Brain pericyte (primary cell): Measurements from ENCODE around the gene TXLNA.
A peak's percentile ranks its signal among the peaks of the same experiment; 100 is the strongest.

Experiments
- DNase-seq: peaks from one replicate; pipeline ENCODE4 v3.0.0-alpha.2; 2012; ENCODE audit warnings: low read depth, low spot score

The TXLNA gene

DNA sequence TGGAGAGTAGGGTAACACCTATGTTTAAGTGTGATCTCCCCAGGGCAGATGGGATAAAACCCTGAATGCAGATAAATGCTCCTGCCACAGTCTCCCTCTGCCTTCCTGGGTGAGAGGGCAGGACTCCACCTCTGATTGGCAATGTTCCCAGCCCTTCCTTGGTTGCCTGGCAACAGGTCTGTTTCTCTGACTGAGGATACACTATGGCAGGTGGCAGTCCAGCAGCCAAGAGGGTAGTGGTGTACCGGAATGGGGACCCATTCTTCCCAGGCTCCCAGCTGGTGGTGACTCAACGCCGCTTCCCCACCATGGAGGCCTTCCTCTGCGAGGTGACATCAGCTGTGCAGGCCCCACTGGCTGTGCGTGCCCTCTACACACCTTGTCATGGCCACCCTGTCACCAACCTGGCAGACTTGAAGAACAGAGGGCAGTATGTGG, 29.4 kb downstream of the TXLNA start, which contains the start of gene DCDC2B:
Gene DCDC2B (plus strand): TSS at position 199 of the 438 bp plus-strand sequence. CDS start 5 bp downstream, at position 204.
- no peak for DNase-seq

DNA sequence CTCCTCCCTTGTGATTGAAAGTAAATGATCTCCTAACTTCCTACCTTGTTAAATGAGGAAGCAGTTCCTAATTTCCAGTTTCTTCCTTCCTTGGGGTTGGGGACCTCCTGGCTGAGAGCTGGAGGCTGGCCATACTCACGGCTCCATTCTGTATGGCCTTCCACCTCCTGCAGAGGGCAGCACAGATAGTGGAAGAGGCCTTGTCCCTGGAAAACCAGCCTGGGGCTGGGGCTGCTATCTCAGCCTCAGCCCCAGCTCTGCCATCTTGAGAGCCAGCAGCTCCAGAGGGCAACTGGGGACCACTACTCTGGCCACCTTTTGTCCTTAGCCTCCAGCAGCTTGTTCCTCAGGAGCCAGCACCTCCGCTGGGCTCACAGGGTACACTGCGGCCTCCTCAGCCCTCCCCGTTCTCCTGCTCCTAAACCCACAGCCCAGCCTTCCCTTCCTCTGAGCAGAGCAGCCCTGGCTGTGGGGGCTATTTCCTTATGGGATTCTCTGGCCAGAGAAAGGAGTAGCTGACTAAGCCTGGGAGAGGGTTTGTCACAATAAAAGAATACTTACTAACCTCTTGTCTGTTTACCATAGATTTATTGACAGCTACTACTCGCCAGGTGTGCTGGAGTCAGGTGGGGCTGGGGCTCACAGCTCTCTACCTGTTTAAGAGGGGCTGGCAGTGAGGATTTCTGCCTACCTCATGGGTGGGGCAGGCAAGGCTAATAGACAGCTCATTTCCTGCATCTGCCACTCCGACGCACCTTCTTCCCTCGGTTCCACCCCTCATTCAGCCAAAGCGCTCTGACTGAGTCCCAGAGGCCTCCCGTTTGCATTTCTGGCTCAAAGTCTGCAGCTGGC, 36.4 kb downstream of the TXLNA start:
- no peak for DNase-seq

DNA sequence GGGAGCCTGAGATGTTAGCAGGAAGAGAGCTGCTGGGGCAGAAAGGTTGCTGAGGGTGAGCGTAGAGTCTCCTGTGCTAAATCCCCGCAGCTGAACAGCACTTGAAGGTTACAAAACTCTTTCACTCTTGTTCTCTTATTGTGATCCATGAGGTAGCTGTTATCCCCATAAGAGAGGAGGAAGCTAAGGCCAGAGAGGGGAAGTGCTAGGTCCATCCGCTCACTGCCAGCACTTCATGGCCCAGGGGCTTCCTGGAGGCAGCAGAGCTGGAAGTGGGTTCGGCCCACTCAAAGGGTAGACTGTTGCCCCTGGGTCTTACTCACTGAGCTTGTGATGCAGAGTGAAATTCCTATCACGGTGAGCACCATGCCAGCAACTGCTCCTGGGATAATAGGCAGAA, 37.1 kb downstream of the TXLNA start:
- no peak for DNase-seq

GRCh38 chr1:32219022-32219421, 39.5 kb downstream of the TXLNA start:
- no peak for DNase-seq

DNA sequence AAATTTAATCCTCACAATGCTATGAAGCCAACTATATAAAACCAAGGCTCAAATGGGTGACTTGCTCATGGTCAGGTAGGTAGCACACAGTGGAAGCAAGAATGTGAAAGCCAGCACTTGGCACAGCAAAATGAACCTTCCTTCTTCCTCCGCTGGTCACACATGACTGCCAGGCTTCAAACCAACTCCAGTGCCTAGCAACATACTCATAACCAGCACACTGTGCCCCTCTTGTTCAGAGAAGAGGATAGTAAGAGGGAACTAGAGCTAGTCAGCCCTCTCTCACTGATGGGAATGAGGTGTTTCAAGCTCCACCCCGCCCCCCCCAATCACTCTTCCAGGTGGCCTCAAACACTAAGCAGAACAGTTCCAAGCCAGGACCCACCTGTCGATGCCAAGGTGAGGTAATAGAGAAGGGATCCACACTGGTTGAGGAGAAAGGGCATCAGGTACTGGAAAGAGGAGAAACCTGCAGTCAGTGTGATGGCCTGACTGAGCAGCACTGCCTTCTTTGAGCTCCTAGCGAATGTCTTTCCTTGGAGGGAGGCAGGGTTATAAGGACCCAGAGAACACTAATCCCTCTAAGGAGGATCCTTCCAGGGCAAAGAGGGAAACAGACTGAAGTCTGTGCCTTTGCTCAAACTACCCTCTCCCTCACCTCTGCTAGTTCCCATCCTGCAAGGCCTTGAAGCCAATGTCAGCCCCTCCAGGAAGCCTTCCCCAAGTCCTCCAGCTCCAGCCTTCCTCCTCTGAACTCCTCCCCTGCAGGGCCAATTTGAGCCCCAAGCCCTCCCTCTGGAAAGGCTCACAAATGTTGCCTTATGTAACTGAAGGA, 41.5 kb downstream of the TXLNA start:
- DNase-seq = no peak

DNA sequence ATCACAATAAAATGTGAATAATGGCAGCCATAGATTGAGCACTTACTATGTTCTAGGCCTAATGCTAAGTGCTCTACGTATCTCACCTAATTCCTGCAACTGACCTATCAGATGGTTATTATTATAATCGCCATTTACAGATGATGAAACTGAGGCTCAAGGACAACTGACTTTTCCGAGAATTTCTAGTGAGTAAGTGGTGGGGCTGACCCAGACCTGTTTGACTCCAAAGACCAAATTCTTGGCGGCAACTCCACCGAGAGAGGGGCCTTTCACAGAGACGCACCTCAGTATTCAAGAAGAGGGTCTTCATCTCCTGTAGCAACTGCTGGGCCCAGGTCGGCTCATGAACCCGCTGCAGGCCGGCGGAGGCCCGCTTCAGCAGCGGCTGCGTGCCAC, 42.1 kb downstream of the TXLNA start:
- no peak for DNase-seq

DNA sequence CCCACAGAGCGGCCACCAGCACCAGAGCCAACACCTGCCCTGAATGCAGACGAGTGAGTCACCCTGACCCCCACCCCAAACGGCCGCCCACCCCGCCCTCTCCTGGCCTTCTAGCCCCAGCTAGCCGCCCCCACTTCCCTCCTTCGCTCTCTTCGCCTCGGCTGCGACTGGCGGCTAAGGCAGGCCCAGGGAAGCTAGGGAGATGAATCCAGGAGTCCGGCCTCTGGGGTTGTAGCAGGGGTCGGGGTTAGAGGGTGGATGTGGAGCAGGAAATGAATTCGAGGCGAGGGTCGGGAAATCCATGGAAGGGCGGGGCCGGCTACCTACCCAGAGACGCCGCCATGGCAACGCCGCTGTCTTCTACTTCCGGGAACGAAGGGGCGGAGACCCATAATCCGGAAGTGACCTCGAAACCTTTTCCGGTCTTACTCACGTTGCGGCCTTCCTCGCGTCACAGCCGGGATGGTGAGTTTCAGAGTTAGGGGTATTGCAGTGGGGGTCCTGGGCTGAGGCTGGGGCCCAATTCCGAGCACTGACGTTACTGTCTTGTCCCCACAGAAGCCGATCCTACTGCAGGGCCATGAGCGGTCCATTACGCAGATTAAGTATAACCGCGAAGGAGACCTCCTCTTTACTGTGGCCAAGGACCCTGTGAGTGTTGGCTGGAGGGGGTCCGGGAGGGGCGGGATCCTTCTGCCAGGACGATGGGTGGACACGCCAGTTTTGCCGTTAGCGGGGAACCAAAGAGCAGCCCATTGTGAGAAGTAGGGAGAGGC, 42.7 kb downstream of the TXLNA start, which contains the start of the genes EIF3I and TMEM234:
Gene EIF3I (plus strand): TSS at position 428 of the 776 bp plus-strand sequence. CDS start 35 bp downstream, at position 463.
Gene TMEM234 (minus strand): TSS at position 374 of the 776 bp plus-strand sequence. CDS start 31 bp downstream, at position 343.
- DNase-seq = peak; percentile 71

DNA sequence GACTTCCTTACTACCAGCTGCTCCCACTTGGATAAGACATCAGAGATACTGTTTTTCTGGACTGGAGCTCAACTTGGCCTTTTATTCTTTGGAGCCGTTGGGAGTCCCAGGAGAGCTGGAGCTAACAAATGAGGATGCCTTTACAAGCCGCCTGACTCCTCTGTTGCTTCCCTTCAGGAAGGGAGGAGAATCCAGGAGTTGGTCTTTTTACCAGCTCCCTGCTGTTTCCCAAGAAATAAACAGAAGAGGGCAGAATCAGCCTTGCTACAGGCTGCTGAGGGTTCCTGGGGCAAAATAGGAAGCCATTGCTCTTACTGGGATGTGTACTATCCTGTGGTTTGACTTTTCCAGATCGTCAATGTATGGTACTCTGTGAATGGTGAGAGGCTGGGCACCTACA, 44.2 kb downstream of the TXLNA start:
- no peak for DNase-seq

DNA sequence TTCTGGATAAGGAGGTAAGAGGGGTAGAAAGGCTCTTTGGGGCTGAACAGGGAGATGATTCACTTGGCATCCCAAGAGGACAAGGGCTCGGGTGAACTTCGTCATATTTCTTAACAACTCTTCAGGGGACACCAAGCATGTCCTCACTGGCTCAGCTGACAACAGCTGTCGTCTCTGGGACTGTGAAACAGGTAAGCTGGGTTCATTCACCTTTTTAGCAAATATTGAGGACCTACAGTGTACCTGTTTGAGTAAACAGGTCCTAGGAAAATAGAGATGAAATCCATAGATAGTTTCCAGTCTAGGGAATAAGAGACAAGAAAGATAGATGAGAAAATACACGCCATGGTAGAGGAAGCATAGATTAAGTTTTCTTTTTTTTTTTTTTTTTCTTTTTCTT, 44.8 kb downstream of the TXLNA start:
- DNase-seq = no peak

DNA sequence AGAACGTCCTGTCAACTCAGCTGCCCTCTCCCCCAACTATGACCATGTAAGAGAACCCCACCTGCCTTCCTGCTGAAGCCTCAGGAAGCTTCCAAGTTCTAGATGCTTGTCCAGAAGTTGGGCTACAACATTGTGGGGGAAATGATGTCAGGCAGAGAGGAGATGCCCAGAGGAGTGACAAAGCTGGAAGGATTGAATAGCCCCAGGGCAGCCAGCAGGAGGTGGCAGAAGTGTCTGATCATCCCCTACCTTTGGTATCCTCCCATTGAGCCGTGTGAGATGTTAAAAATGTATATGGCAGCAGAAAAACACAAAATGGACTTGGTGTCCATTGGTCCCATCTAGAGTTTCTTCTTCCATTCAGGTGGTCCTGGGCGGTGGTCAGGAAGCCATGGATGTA, 49.3 kb downstream of the TXLNA start:
- DNase-seq = no peak

GRCh38 chr1:32231843-32232432, 52.5 kb downstream of the TXLNA start:
- DNase-seq = no peak

GRCh38 chr1:32232558-32233304, 53.3 kb downstream of the TXLNA start:
- no peak for DNase-seq

- no peak for DNase-seq
These were observed 55.3 kb downstream of the TXLNA start for GRCh38 chr1:32234792-32235191.

- DNase-seq = no peak
These were observed 59.9 kb downstream of the TXLNA start for GRCh38 chr1:32239337-32239736.

DNA sequence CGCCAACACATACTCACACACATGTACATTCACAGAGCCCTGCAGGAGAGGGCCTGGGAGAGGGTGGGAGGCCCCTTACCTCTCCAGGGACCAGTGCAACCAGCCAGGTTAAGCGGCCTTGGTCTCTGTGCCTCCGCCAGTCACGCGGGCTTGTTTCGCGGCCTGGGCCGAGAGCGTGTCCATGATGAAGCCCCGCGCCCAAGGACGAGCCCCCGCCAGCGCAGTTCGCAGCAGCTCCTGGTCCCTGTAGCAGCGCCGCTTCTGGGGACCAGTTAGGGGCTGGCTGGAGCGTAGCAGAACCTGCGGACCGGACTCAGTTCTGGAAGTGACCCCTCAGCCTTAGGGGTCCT, 60.3 kb downstream of the TXLNA start:
- no peak for DNase-seq

GRCh38 chr1:32240140-32240951, 60.9 kb downstream of the TXLNA start:
- DNase-seq = no peak

DNA sequence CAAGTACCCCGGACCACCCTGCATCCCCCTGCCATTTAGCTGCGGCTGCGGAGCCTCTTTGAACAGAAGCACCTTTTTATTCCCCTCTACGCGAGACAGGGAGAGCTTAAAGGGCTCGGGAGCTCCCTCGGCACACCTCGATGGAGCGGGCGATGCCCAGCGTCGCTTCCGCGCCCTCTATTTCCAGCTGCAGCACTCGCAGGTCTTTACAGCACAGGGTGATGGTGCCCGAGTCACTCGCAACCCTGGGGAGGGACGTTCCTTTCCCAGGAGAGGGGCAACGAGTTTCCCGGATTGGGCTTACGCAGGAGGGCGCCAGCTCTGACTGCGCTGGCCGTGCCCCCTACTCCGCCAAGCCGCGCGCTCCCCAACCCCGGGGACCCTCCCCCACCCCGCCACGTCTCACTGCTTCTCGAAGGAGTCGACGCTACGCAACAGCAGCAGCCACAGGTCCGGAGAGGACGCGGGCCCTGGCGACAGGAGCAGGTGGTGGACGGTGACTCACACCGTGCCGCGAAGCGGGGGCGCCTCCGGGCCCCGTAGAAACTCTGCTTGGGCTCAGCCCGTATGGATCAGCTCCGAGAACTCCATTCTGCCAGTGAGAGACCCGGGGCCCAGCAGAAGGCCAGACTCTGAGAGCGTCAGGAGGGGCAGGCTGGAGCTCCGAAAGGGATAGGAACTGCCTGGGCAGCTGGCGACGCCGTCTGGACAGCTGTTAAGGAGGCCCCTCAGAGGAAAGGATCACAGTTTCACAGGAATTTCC, 61.7 kb downstream of the TXLNA start:
- DNase-seq = no peak

GRCh38 chr1:32242341-32242851, 62.9 kb downstream of the TXLNA start:
- DNase-seq = no peak

DNA sequence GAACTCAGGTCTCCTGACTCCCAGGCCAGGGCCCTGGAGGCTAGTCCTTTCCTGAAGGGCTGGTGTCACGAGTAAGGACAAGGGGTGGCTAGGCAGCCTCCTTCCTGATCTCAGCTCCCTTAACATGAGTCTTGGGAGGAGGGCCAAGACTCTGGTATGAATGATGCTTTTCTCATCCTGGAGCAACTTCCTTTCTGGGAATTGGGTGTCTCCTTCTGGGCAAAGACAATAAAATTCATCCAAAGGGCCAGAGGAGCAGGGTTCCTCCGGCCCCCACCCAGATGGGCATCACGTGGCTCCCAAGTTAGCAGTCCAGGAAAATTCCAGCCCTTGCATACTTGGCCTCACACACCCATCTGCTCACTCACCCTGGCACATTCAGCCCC, 67.4 kb downstream of the TXLNA start, which contains the start of gene FAM167B:
Gene FAM167B (plus strand): TSS at position 335 of the 386 bp plus-strand sequence. CDS start 200 bp downstream, outside the sequence.
- DNase-seq = no peak
